GM12878 (cell line): Measurements from ENCODE around the gene DCBLD2. TPM values are rescaled to one million over a fixed set of nuclear protein-coding genes. Genes with fewer than 3 reads are reported as not detected.

ENCODE experiments used
- ATAC-seq: fragments of 200-7000 bp; cut with Tn5 transposase; 3 replicates; pipeline ENCODE4 v1.9.1; 2020; ENCODE audit warnings: mild to moderate bottlenecking, moderate library complexity
- BruUV-seq: library from RNA; stranded (reverse); fragments of 400-500 nt; replicated peaks from 2 replicates; lab custom pipeline; 2021; lab: Mats Ljungman, UMichigan
- CTCF ChIA-PET: fragments of 300-600 bp; sonication (Branson Sonifier 250); formaldehyde crosslinking; extraction: SDS; loops from one replicate; lab custom pipeline; 2021; ENCODE audit warnings: inconsistent platforms; lab: Yijun Ruan, JAX
- POLR2A ChIA-PET: fragments of 350-600 bp; formaldehyde crosslinking; extraction: SDS; loops from one replicate; lab custom pipeline; 2021; ENCODE audit warnings: inconsistent platforms; lab: Charles Lee
- RAD21 ChIA-PET: fragments of 300-600 bp; sonication (Branson Sonifier 250); formaldehyde crosslinking; loops from one replicate; lab custom pipeline; 2023; ENCODE audit warnings: antibody characterized with exemption; ENCODE audit not compliant: unreplicated experiment; lab: Charles Lee
- SMC1A ChIA-PET: fragments of 300-600 bp; sonication (Branson Sonifier 250); formaldehyde crosslinking; loops from one replicate; lab custom pipeline; 2023; ENCODE audit not compliant: unreplicated experiment, uncharacterized antibody; lab: Charles Lee
- DNase-seq: peaks from one replicate; pipeline ENCODE4 v3.0.0-alpha.2; 2011; ENCODE audit warnings: low read depth, low spot score
- FAIRE-seq: peaks from 3 replicates; lab custom pipeline; 2011; peaks lifted over from hg19 to GRCh38; lab: Jason Lieb, UNC
- H2AFZ ChIP-seq: 2 replicates; pipeline ENCODE4 v1.6.0; 2011; ENCODE audit warnings: low read depth, low read length, control low read depth; ENCODE audit not compliant: control insufficient read depth
- H3K27ac ChIP-seq: 2 replicates; pipeline ENCODE4 v1.5.1; 2011; ENCODE audit warnings: control low read depth; ENCODE audit not compliant: control insufficient read depth, insufficient read depth
- H3K27me3 ChIP-seq, 2 experiments: replicated peaks in 1 of 2; 2 replicates each; pipeline versions ENCODE4 v1.6.0 to v1.6.1; 2011; ENCODE audit warnings: low read length in 1 of 2; ENCODE audit not compliant: control insufficient read depth in 2 of 2, insufficient read depth in 2 of 2
- H3K36me3 ChIP-seq, 2 experiments: 2 replicates each; pipeline ENCODE4 v1.5.1; 2011; ENCODE audit warnings: low read length in 1 of 2; ENCODE audit not compliant: control insufficient read depth in 2 of 2, insufficient read depth in 2 of 2
- H3K4me1 ChIP-seq: 2 replicates; pipeline ENCODE4 v1.6.1; 2011; ENCODE audit warnings: mild to moderate bottlenecking, low read length, moderate library complexity, mixed read lengths; ENCODE audit not compliant: control insufficient read depth, insufficient read depth
- H3K4me2 ChIP-seq: 2 replicates; pipeline ENCODE4 v1.6.0; 2011; ENCODE audit warnings: control low read depth; ENCODE audit not compliant: control insufficient read depth, insufficient read depth
- H3K4me3 ChIP-seq: fragments of 200-600 bp; sonication (generic); 2 replicates; pipeline ENCODE4 v1.5.1; 2016
- H3K79me2 ChIP-seq: 2 replicates; pipeline ENCODE4 v1.6.0; 2011; ENCODE audit warnings: low read length; ENCODE audit not compliant: control insufficient read depth, insufficient read depth
- H3K9ac ChIP-seq: 2 replicates; pipeline ENCODE4 v1.8.0; 2011; ENCODE audit warnings: low read length, control low read depth, mixed read lengths; ENCODE audit not compliant: control insufficient read depth, insufficient read depth
- H3K9me3 ChIP-seq: replicated peaks from 3 replicates; pipeline ENCODE4 v1.5.1; 2011; ENCODE audit warnings: mild to moderate bottlenecking, low read length; ENCODE audit not compliant: control insufficient read depth, insufficient read depth
- H4K20me1 ChIP-seq: 2 replicates; pipeline ENCODE4 v1.6.0; 2011; ENCODE audit not compliant: control insufficient read depth, insufficient read depth
- CREB1 ChIP-seq: IDR thresholded peaks from 2 replicates; pipeline ENCODE4 v1.6.1; 2012; ENCODE audit warnings: low read depth, mild to moderate bottlenecking, inconsistent platforms
- CREM ChIP-seq: IDR thresholded peaks from 2 replicates; pipeline ENCODE4 v1.6.1; 2014; ENCODE audit warnings: antibody characterized with exemption, low read depth
- GABPA ChIP-seq: IDR thresholded peaks from 2 replicates; pipeline ENCODE4 v1.6.1; 2014; ENCODE audit warnings: antibody characterized with exemption, low read depth, mild to moderate bottlenecking, inconsistent platforms
- IKZF2 ChIP-seq, 2 experiments: fragments of 450-650 bp; IDR thresholded peaks; 2 replicates each; pipeline ENCODE4 v1.6.1; 2017; ENCODE audit warnings: mild to moderate bottlenecking in 2 of 2, moderate library complexity in 2 of 2
- MEF2B ChIP-seq: fragments of 450-650 bp; IDR thresholded peaks from 2 replicates; pipeline ENCODE4 v1.6.1; 2018; ENCODE audit warnings: mild to moderate bottlenecking, moderate library complexity; ENCODE audit not compliant: partially characterized antibody, poor library complexity, severe bottlenecking
- MTA2 ChIP-seq: fragments of 450-650 bp; IDR thresholded peaks from 2 replicates; pipeline ENCODE4 v1.6.1; 2016; ENCODE audit warnings: low read depth, mild to moderate bottlenecking, moderate library complexity
- NFYB ChIP-seq: IDR thresholded peaks from 2 replicates; pipeline ENCODE4 v1.6.1; 2011; ENCODE audit warnings: low read depth, mild to moderate bottlenecking, low read length, improper control_type of control experiment, moderate library complexity; ENCODE audit not compliant: insufficient read depth
- NR2F1 ChIP-seq: fragments of 450-650 bp; conservative IDR thresholded peaks from 2 replicates; pipeline ENCODE4 v1.6.1; 2017; ENCODE audit warnings: mild to moderate bottlenecking
- PAX5 ChIP-seq: IDR thresholded peaks from 2 replicates; pipeline ENCODE4 v1.6.1; 2011; ENCODE audit warnings: low read depth, low read length, borderline replicate concordance
- POLR2AphosphoS5 ChIP-seq: IDR thresholded peaks from 2 replicates; pipeline ENCODE4 v1.6.1; 2011; ENCODE audit warnings: mild to moderate bottlenecking, low read length, inconsistent platforms
- SP1 ChIP-seq: IDR thresholded peaks from one replicate; pipeline ENCODE4 v1.6.1; 2011; ENCODE audit warnings: low read depth, low read length
- STAT3 ChIP-seq: IDR thresholded peaks from 2 replicates; pipeline ENCODE4 v1.6.1; 2011; ENCODE audit warnings: low read depth, low read length, improper control_type of control experiment
- SUZ12 ChIP-seq: fragments of 200-600 bp; sonication (generic); IDR thresholded peaks from one replicate; pipeline ENCODE4 v1.6.1; 2018; ENCODE audit warnings: antibody characterized with exemption, mild to moderate bottlenecking; ENCODE audit not compliant: unreplicated experiment
- USF2 ChIP-seq: IDR thresholded peaks from 2 replicates; pipeline ENCODE4 v1.6.1; 2011; ENCODE audit warnings: low read depth, low read length, improper control_type of control experiment, borderline replicate concordance
- WGBS: methylation state at CpG from one replicate; pipeline ENCODE4 v1.1.6; 2016; ENCODE audit warnings: low lambda C conversion rate; ENCODE audit not compliant: insufficient replicate concordance, insufficient coverage; ENCODE audit errors: missing lambda C conversion rate; 5-methylcytosine and 5-hydroxymethylcytosine counted together
- in situ Hi-C: fragments of 300-500 bp; cut with MboI; formaldehyde crosslinking; loops from 9 replicates; pipeline ENCODE4 v1.14.3; 2018; ENCODE audit warnings: mixed read lengths
- intact Hi-C: fragments of 100-400 bp; cut with micrococcal nuclease; formaldehyde crosslinking; loops from one replicate; pipeline ENCODE4 v1.14.2; 2022; ENCODE audit not compliant: unreplicated experiment
- polyA plus RNA-seq, 11 experiments: library from polyadenylated mRNA; depleted of rRNA in 4 of 11; unstranded in 6 of 11; stranded (reverse) in 5 of 11; fragments of >200 nt; fragmentation: Nextera tagmentation in 4 of 11; fragmentation: Illumina TruSeq in 1 of 11; extraction: Ambion mirVana in 4 of 11; extraction: Trizol in 1 of 11; gene quantifications; 1 replicate in 1 of 11; 2 replicates in 10 of 11; pipeline versions ENCODE4 v1.2.1 to v1.2.3, GENCODE V29; 2011 to 2016; ENCODE audit warnings: inconsistent platforms in 2 of 11, missing spikeins in 2 of 11, low read depth in 1 of 11
- total RNA-seq, 4 experiments: library from RNA; depleted of rRNA in 3 of 4; stranded (reverse); fragments of >200 nt in 3 of 4; fragmentation: Illumina TruSeq in 1 of 4; extraction: Trizol in 1 of 4; gene quantifications; 2 replicates each; pipeline versions ENCODE4 v1.2.1 to v1.2.3, GENCODE V29; 2013 to 2021
- TF ChIP-seq, protein P1 (sequence below): IDR thresholded peaks from 2 replicates; pipeline ENCODE4 v1.6.1; 2011; ENCODE audit warnings: mild to moderate bottlenecking, low read depth, low read length, moderate library complexity; ENCODE audit not compliant: insufficient replicate concordance

DCBLD2 gene
- total and polyA plus RNA-seq, 10 of the 15 experiments (the other 5 are each of a cell fraction or from before 2014, with no cell fraction given) = 1.6 to 5.9 (median 4.7) TPM

GRCh38 chr3:98945666-98946065 lies 44.2 kb upstream of the DCBLD2 start:
- 0% methylated on average over 1 of the region's 1 CpG for WGBS
- RAD21 ChIA-PET = interaction anchor here (1.0 kb wide), 1 partner anchor 806 kb away, joined by 4 read pairs; no protein-coding TSS in a partner anchor
- no peaks in the 10 kb centered on the region for H3K79me2 ChIP-seq
- intact Hi-C loops (no loop called here), in situ Hi-C loops (no loop called here)
- FAIRE-seq (no peak), ATAC-seq (no peak), DNase-seq (no peak)
- no peak overlapping the region for H2AFZ ChIP-seq
- no peaks in the 10 kb centered on the region for H4K20me1 ChIP-seq
- no peak overlapping the region for H3K27ac ChIP-seq
- H3K4me1 ChIP-seq = no peaks in the 10 kb centered on the region
- no peak for TF ChIP-seq SP1
- TF ChIP-seq SUZ12 = no peak
- TF ChIP-seq, protein P1, sequence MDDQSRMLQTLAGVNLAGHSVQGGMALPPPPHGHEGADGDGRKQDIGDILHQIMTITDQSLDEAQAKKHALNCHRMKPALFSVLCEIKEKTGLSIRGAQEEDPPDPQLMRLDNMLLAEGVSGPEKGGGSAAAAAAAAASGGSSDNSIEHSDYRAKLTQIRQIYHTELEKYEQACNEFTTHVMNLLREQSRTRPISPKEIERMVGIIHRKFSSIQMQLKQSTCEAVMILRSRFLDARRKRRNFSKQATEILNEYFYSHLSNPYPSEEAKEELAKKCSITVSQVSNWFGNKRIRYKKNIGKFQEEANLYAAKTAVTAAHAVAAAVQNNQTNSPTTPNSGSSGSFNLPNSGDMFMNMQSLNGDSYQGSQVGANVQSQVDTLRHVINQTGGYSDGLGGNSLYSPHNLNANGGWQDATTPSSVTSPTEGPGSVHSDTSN = no peak
- TF ChIP-seq CREB1 = no peak
- TF ChIP-seq GABPA = no peak
- no peak for TF ChIP-seq NFYB
- TF ChIP-seq STAT3 = no peak
- TF ChIP-seq MEF2B = no peak
- TF ChIP-seq MTA2 = no peak
- TF ChIP-seq CREM = no peak
- no peak for TF ChIP-seq USF2
- no peak for TF ChIP-seq NR2F1
- TF ChIP-seq PAX5 = no peak
- no peak for TF ChIP-seq IKZF2 (IDR thresholded peaks at IDR 0.05)
- TF ChIP-seq POLR2AphosphoS5 = no peak
- H3K4me2 ChIP-seq = no peak overlapping the region
- H3K36me3 ChIP-seq = no peaks in the 10 kb centered on the region
- POLR2A ChIA-PET = no interaction called here
- BruUV-seq = no TSS peak
- no peak overlapping the region for H3K9ac ChIP-seq
- SMC1A ChIA-PET = interaction anchor here (0.7 to 1.1 kb wide), 2 partner anchors 32 to 48 kb away, joined by 3 to 4 read pairs; no protein-coding TSS in a partner anchor
- H3K9me3 ChIP-seq = no peaks in the 10 kb centered on the region
- CTCF ChIA-PET = no interaction called here
- no peaks in the 10 kb centered on the region for H3K27me3 ChIP-seq
- H3K4me3 ChIP-seq = no peak overlapping the region
